H1 (cell line): Measurements from ENCODE around the gene CHCHD3. TPM values are rescaled to one million over a fixed set of nuclear protein-coding genes. Genes with fewer than 3 reads are reported as not detected.

Experiments
- CTCF ChIA-PET: fragments of 300-600 bp; sonication (Branson Sonifier 250); formaldehyde crosslinking; loops from one replicate; lab custom pipeline; 2021; ENCODE audit not compliant: partially characterized antibody; lab: Charles Lee
- POLR2A ChIA-PET: fragments of 300-600 bp; sonication (Branson Sonifier 250); formaldehyde crosslinking; loops from one replicate; lab custom pipeline; 2021; ENCODE audit warnings: inconsistent platforms; ENCODE audit not compliant: partially characterized antibody; lab: Charles Lee
- DNase-seq, 2 experiments: peaks; one replicate each; pipeline versions ENCODE4 v3.0.0 to v3.0.0-alpha.2; 2010 to 2022; ENCODE audit warnings: low spot score in 2 of 2, low read depth in 1 of 2, mixed read lengths in 1 of 2
- FAIRE-seq: peaks from 2 replicates; lab custom pipeline; 2011; peaks lifted over from hg19 to GRCh38; lab: Jason Lieb, UNC
- H2AFZ ChIP-seq: 2 replicates; pipeline ENCODE4 v1.8.1; 2012; ENCODE audit warnings: low read length, inconsistent platforms
- H2AK5ac ChIP-seq: 2 replicates; pipeline ENCODE4 v1.6.1; 2013; ENCODE audit warnings: low read depth, low read length
- H2BK120ac ChIP-seq: replicated peaks from 2 replicates; pipeline ENCODE3; 2013; ENCODE audit warnings: low read depth, low read length, inconsistent platforms
- H2BK12ac ChIP-seq: 2 replicates; pipeline ENCODE4 v1.6.1; 2013; ENCODE audit warnings: low read depth, low read length
- H2BK15ac ChIP-seq: 2 replicates; pipeline ENCODE4 v1.6.1; 2013; ENCODE audit warnings: low read length
- H2BK20ac ChIP-seq: 2 replicates; pipeline ENCODE4 v1.6.1; 2013; ENCODE audit warnings: low read length
- H2BK5ac ChIP-seq: 2 replicates; pipeline ENCODE4 v1.6.1; 2013; ENCODE audit warnings: low read depth, low read length
- H3K14ac ChIP-seq: 2 replicates; pipeline ENCODE4 v1.6.1; 2013; ENCODE audit warnings: inconsistent platforms; ENCODE audit not compliant: insufficient read length
- H3K18ac ChIP-seq: 2 replicates; pipeline ENCODE4 v1.6.1; 2013; ENCODE audit warnings: low read length; ENCODE audit errors: extremely low read depth
- H3K23ac ChIP-seq: 2 replicates; pipeline ENCODE4 v1.6.1; 2013; ENCODE audit warnings: inconsistent platforms; ENCODE audit not compliant: insufficient read length
- H3K23me2 ChIP-seq: 2 replicates; pipeline ENCODE4 v1.6.1; 2013; ENCODE audit warnings: low read depth, low read length
- H3K27ac ChIP-seq: 2 replicates; pipeline ENCODE4 v1.6.1; 2011; ENCODE audit warnings: low read depth, low read length, inconsistent platforms
- H3K27me3 ChIP-seq, 4 experiments: replicated peaks in 1 of 4; 1 replicate in 1 of 4; 2 replicates in 3 of 4; pipeline versions ENCODE4 v1.6.1 to v1.8.1; 2011 to 2013; ENCODE audit warnings: low read length in 3 of 4, mild to moderate bottlenecking in 3 of 4, inconsistent platforms in 2 of 4, mixed read lengths in 2 of 4, moderate library complexity in 1 of 4; ENCODE audit not compliant: control insufficient read depth in 3 of 4, insufficient read depth in 3 of 4; ENCODE audit errors: extremely low read depth in 1 of 4
- H3K36me3 ChIP-seq, 4 experiments: 2 replicates each; pipeline versions ENCODE4 v1.6.1 to v1.8.1; 2011 to 2013; ENCODE audit warnings: mild to moderate bottlenecking in 4 of 4, low read length in 3 of 4, moderate library complexity in 2 of 4, control low read depth in 1 of 4, inconsistent platforms in 1 of 4; ENCODE audit not compliant: insufficient read depth in 4 of 4, control insufficient read depth in 2 of 4
- H3K4ac ChIP-seq: replicated peaks from 2 replicates; pipeline ENCODE3; 2013; ENCODE audit warnings: low read length, low read depth, mixed read lengths, inconsistent platforms; ENCODE audit not compliant: insufficient read length
- H3K4me1 ChIP-seq, 4 experiments: replicated peaks in 1 of 4; 1 replicate in 1 of 4; 2 replicates in 3 of 4; pipeline versions ENCODE4 v1.6.1 to v1.8.1; 2011 to 2013; ENCODE audit warnings: low read length in 3 of 4, inconsistent platforms in 2 of 4, mixed read lengths in 1 of 4; ENCODE audit not compliant: insufficient read depth in 4 of 4, control insufficient read depth in 3 of 4
- H3K4me2 ChIP-seq, 2 experiments: 2 replicates each; pipeline versions ENCODE4 v1.6.1 to v1.8.1; 2011 to 2013; ENCODE audit warnings: low read depth in 2 of 2, low read length in 2 of 2, control low read depth in 1 of 2, inconsistent platforms in 1 of 2, mild to moderate bottlenecking in 1 of 2; ENCODE audit not compliant: insufficient read depth in 1 of 2
- H3K4me3 ChIP-seq, 4 experiments: fragments of 200-600, 300-600 bp in 1 of 4; sonication (generic), shearing (Covaris generic), sonication (Bioruptor Twin) in 1 of 4; 2 replicates each; pipeline versions ENCODE4 v1.5.1 to v1.8.1; 2011 to 2016; ENCODE audit warnings: low read length in 4 of 4, low read depth in 3 of 4, control low read depth in 2 of 4, inconsistent platforms in 2 of 4, mild to moderate bottlenecking in 2 of 4, mixed read lengths in 1 of 4, moderate library complexity in 1 of 4; ENCODE audit not compliant: insufficient read depth in 2 of 4; ENCODE audit errors: extremely low read depth in 1 of 4
- H3K56ac ChIP-seq: replicated peaks from 2 replicates; pipeline ENCODE3; 2013; ENCODE audit warnings: low read depth, mild to moderate bottlenecking, mixed read lengths, low read length, inconsistent platforms; ENCODE audit not compliant: insufficient read length
- H3K79me1 ChIP-seq: 2 replicates; pipeline ENCODE4 v1.6.1; 2013; ENCODE audit warnings: low read depth, low read length, control low read depth
- H3K79me2 ChIP-seq, 2 experiments: 2 replicates each; pipeline versions ENCODE4 v1.6.1 to v1.8.1; 2012 to 2013; ENCODE audit warnings: low read length in 2 of 2, mild to moderate bottlenecking in 2 of 2, inconsistent platforms in 1 of 2; ENCODE audit not compliant: insufficient read depth in 2 of 2, control insufficient read depth in 1 of 2
- H3K9ac ChIP-seq, 4 experiments: replicated peaks in 1 of 4; 1 replicate in 1 of 4; 2 replicates in 3 of 4; pipeline versions ENCODE4 v1.6.1 to v1.8.1; 2011 to 2013; ENCODE audit warnings: low read depth in 3 of 4, low read length in 3 of 4, control low read depth in 2 of 4, mild to moderate bottlenecking in 2 of 4, moderate library complexity in 2 of 4, inconsistent platforms in 1 of 4; ENCODE audit errors: extremely low read depth in 1 of 4
- H3K9me3 ChIP-seq, 2 experiments: 2 replicates each; pipeline versions ENCODE4 v1.6.1 to v1.8.1; 2012 to 2013; ENCODE audit warnings: mild to moderate bottlenecking in 2 of 2, moderate library complexity in 2 of 2, control low read depth in 1 of 2, inconsistent platforms in 1 of 2, low read depth in 1 of 2, low read length in 1 of 2, mixed read lengths in 1 of 2; ENCODE audit not compliant: insufficient read depth in 2 of 2
- H4K20me1 ChIP-seq, 2 experiments: replicated peaks in 1 of 2; 2 replicates each; pipeline versions ENCODE3 to v1.8.1; 2011 to 2013; ENCODE audit warnings: inconsistent platforms in 2 of 2, low read length in 2 of 2, mild to moderate bottlenecking in 1 of 2; ENCODE audit not compliant: insufficient read depth in 2 of 2, control insufficient read depth in 1 of 2
- H4K5ac ChIP-seq: 2 replicates; pipeline ENCODE4 v1.6.1; 2013; ENCODE audit warnings: low read length, low read depth, mixed read lengths, inconsistent platforms; ENCODE audit not compliant: insufficient read length
- H4K8ac ChIP-seq: 2 replicates; pipeline ENCODE4 v1.8.0; 2013; ENCODE audit warnings: mild to moderate bottlenecking, moderate library complexity, low read length, inconsistent platforms; ENCODE audit not compliant: insufficient read depth; ENCODE audit errors: extremely low read depth
- H4K91ac ChIP-seq: replicated peaks from 2 replicates; pipeline ENCODE3; 2013; ENCODE audit warnings: low read length, mixed read lengths, inconsistent platforms; ENCODE audit not compliant: insufficient read length
- BACH1 ChIP-seq: IDR thresholded peaks from 2 replicates; pipeline ENCODE4 v1.6.1; 2012; ENCODE audit warnings: low read length, improper control_type of control experiment
- CBX5 ChIP-seq: fragments of 300-800, 300-1000 bp; sonication (generic); IDR thresholded peaks from 2 replicates; pipeline ENCODE4 v1.7.1; 2016; ENCODE audit warnings: antibody characterized with exemption, low read length, low read depth
- GABPA ChIP-seq: IDR thresholded peaks from 2 replicates; pipeline ENCODE4 v1.6.1; 2011; ENCODE audit warnings: mild to moderate bottlenecking, low read length, moderate library complexity, borderline replicate concordance; ENCODE audit not compliant: insufficient read depth
- RFX5 ChIP-seq: IDR thresholded peaks from 2 replicates; pipeline ENCODE4 v1.6.1; 2011; ENCODE audit warnings: low read depth, low read length, improper control_type of control experiment, borderline replicate concordance
- SAP30 ChIP-seq: fragments of 300-600 bp; sonication (generic); IDR thresholded peaks from 2 replicates; pipeline ENCODE4 v1.7.1; 2012; ENCODE audit warnings: low read length, moderate library complexity, mild to moderate bottlenecking, inconsistent platforms; ENCODE audit not compliant: insufficient read depth, insufficient replicate concordance
- TCF12 ChIP-seq: IDR thresholded peaks from 2 replicates; pipeline ENCODE4 v1.6.1; 2011; ENCODE audit warnings: low read depth, mild to moderate bottlenecking, low read length
- WGBS, 2 experiments: shearing (Covaris generic) in 1 of 2; methylation state at CpG; one replicate each; pipeline versions ENCODE4 v1.1.6 to v1.1.7; 2013 to 2015; ENCODE audit warnings: low lambda C conversion rate in 2 of 2, mixed read lengths in 2 of 2, inconsistent platforms in 1 of 2, low coverage in 1 of 2, missing lambda C conversion rate in 1 of 2; ENCODE audit not compliant: insufficient replicate concordance in 2 of 2, insufficient coverage in 1 of 2, insufficient read length in 1 of 2; ENCODE audit errors: extremely low coverage in 1 of 2, missing lambda C conversion rate in 1 of 2; 5-methylcytosine and 5-hydroxymethylcytosine counted together
- polyA plus RNA-seq, 7 experiments: library from polyadenylated mRNA; depleted of rRNA in 3 of 7; stranded (reverse) in 5 of 7; unstranded in 2 of 7; fragments of >200 nt in 5 of 7; fragments of 200-250 nt in 2 of 7; gene quantifications; 1 replicate in 5 of 7; 2 replicates in 1 of 7; 4 replicates in 1 of 7; pipeline versions ENCODE4 v1.2.1 to v1.2.3, GENCODE V29; 2011 to 2013; ENCODE audit warnings: missing spikeins in 2 of 7, mixed read lengths in 2 of 7
- total RNA-seq: library from RNA; stranded (reverse); fragmentation: NEBNext Ultra II Directional; extraction: Animal tissue kit (Norgen Biotek cat#: 25700); gene quantifications from 2 replicates; pipeline ENCODE4 v1.2.1, GENCODE V29; 2021

Gene CHCHD3
- total and polyA plus RNA-seq, 2 of the 8 experiments (the other 6 are each of a cell fraction or from before 2014, with no cell fraction given): 42.9 to 137 TPM

DNA sequence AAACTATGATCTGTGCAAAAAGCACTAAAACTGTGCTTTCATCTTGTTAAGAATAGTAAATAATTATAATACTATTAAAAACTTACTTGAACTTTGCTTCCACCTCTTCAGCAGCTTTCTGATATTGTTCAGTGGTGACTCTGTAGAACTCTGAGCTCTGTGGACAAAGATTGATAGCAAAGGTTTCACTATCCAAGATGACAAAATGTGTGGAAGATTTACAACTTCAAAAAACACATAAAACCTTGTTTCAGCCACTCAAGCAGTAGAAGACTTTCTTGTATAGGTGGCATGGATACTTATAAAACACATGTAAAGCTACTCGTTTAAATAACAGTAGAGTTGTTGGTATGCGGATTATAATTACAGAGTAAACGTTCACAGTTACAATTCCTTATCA is 243.6 kb downstream of the CHCHD3 start:
- Histone ChIP-seq H3K18ac (no peak overlapping the region), H3K14ac (no peak overlapping the region), H3K79me1 (no peaks in the 10 kb centered on the region), H3K79me2 (0 out of 4 replicates have a peak, but pooled peaks cover 0 to 2% of the 10 kb centered on the region in 2 experiments), H3K23ac (no peak overlapping the region), H3K56ac (no peak overlapping the region), H3K4me1 (no peaks in the 10 kb centered on the region), H3K9ac (no peak overlapping the region), H2BK15ac (no peak overlapping the region), H2AK5ac (no peak overlapping the region), H3K4me2 (no peak overlapping the region), H2BK12ac (no peak overlapping the region), H4K8ac (no peak overlapping the region), H3K4me3 (no peak overlapping the region), H2BK5ac (no peak overlapping the region), H2BK20ac (no peak overlapping the region), H3K23me2 (no peaks in the 10 kb centered on the region), H4K5ac (no peak overlapping the region), H3K4ac (no peak overlapping the region), H3K9me3 (no peaks in the 10 kb centered on the region), H2BK120ac (no peak overlapping the region), H3K36me3 (no peaks in the 10 kb centered on the region; a peak in 2 of 8 replicates), H2AFZ (no peak overlapping the region), H4K91ac (no peak overlapping the region), H3K27ac (no peak overlapping the region), H4K20me1 (peaks cover 0 to 2% of the 10 kb centered on the region in 2 experiments), H3K27me3 (no peaks in the 10 kb centered on the region)
- TF ChIP-seq TCF12 (no peak), SAP30 (no peak), GABPA (no peak), RFX5 (no peak), BACH1 (no peak), CBX5 (no peak)
- DNase-seq (no peak), FAIRE-seq (no peak)
- CTCF ChIA-PET: interaction anchor here (0.7 kb wide), 1 partner anchor 13 kb away, joined by 3 read pairs; no protein-coding TSS in a partner anchor
- 55% methylated on average over 3 of the region's 3 CpGs; no CpG with 5 or more reads in 1 of the 2 experiments for WGBS, 2 experiments
- POLR2A ChIA-PET: interaction anchor here (1.1 to 1.2 kb wide), 2 partner anchors 9 to 525 kb away, joined by 3 read pairs; no protein-coding TSS in a partner anchor
